ENCODE results near the gene SH3PXD2A.

Gene SH3PXD2A

GRCh38 chr10:103836273-103836672 is 19.1 kb downstream of the SH3PXD2A start:
- TF ChIP-seq CTCF (IDR thresholded peaks at IDR 0.05), result no peak

- TF ChIP-seq CTCF (IDR thresholded peaks at IDR 0.05), result no peak
These were observed 20.0 kb downstream of the SH3PXD2A start for GRCh38 chr10:103835096-103836050.

- TF ChIP-seq CTCF (IDR thresholded peaks at IDR 0.05), result no peak
These were observed 20.8 kb downstream of the SH3PXD2A start for GRCh38 chr10:103834436-103835095.

DNA sequence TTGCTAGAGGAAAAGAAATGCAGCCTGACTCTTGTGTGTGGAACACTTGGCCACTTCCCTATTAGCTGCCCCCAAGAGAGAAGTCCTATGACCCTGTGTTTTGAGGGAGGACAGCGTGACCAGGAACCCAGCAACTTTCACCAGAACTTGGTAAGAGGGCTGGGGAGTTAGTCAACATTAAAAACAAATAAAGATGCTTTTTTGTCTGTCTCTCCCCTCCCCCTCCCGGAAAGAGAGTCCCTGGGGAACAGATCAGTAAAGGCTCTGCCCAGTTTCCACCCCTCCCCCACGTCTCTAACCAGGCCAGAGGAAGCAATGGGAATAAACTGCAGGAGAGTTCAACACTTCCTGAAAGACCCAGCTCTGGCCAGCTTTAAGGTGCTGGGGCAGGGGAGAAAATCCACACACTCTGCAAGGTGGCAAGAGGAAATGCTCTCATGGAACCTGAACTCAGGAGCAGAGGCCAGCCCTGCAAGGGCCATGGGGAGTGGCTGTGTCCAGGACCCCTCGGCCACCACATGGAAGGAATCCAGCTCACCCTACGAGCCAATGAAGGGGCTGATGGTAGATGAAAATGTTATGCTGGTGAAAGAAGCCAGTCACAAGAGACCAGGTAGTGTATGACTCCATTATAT is 21.5 kb downstream of the SH3PXD2A start:
- TF ChIP-seq CTCF (IDR thresholded peaks at IDR 0.05), result no peak

DNA sequence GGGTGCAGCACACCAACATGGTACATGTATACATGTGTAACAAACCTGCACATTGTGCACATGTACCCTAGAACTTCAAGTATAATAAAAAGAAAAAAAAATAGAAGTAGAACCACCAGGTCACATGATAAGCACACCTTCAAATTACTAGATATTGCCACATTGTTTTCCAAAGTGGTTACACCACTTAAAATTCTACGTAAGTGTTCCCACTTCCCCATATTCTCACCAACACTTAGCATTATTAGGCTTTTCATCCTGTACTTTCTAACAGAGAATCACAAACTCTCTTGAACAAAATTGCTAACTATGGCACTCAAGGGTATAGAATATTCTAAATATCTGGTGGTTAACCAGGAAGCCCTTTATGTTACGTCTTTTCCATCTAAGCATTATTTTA is 22.6 kb downstream of the SH3PXD2A start:
- no peak for TF ChIP-seq CTCF (IDR thresholded peaks at IDR 0.05)

GRCh38 chr10:103829838-103830465 is 25.4 kb downstream of the SH3PXD2A start:
- TF ChIP-seq CTCF (IDR thresholded peaks at IDR 0.05), result no peak

DNA sequence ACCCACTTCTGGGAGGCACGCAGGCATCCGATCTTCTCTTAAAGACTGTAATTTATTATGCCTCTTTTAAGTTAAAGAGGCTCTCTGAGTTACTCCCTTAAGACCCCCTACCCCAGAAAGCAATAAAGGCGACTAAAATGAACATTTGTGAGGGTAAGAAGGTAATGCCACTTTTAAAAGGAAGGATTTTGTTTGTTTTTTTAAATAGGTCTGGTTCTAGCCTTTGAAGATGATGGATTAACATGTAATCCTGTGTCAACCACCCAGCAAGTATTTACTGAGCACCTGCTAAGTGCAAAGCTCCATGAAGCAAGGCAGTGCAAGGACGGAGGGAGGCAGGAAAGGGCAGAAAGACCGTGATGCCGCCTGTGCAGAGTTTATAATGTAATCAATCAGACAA is 26.1 kb downstream of the SH3PXD2A start:
- no peak for TF ChIP-seq CTCF (IDR thresholded peaks at IDR 0.05)
